Activated T-cell treated with anti-CD3 and anti-CD28 coated beads for 48 hours (primary cell): Measurements from ENCODE around the gene PML.

Experiments used
- DNase-seq: peaks from one replicate; pipeline ENCODE4 v3.0.0-alpha.2; 2020; ENCODE audit warnings: low read depth

The PML gene

GRCh38 chr15:73994413-73994883 lies at the start of gene PML:
TSS of gene PML (plus strand) at chr15:73994716. CDS start at chr15:73994813, 97 bp downstream.
- peak; percentile 92 for DNase-seq

- no peak for DNase-seq
Observed at GRCh38 chr15:73945130-73945508, 49.4 kb upstream of the PML start.

GRCh38 chr15:73946046-73946721 lies 48.3 kb upstream of the PML start:
- no peak for DNase-seq

- DNase-seq, result no peak
Observed at GRCh38 chr15:73946795-73947370, 47.6 kb upstream of the PML start.

GRCh38 chr15:73947651-73948050 lies 46.9 kb upstream of the PML start:
- no peak for DNase-seq

- DNase-seq, result no peak
Observed at GRCh38 chr15:73948396-73948795, 46.1 kb upstream of the PML start.

GRCh38 chr15:73948982-73949381 lies 45.5 kb upstream of the PML start:
- no peak for DNase-seq

DNA sequence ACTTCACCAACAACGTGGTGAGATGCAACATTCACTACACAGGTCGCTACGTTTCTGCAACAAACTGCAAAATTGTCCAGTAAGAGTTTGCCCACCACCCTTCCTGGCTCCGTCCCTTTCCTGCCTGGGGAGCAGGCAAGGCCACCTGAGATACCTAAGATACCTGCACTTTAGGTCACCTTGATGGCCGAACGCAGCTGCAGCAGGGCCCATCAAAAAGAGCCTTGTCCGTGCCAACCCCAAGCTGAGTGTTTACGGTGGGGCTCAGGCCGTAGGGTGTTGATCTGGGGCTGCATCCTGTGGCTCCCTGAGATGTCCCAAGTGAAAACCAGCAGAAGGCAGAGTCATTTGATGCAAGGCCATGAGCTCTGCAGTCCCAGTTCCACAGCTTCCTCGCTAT lies 45.0 kb upstream of the PML start:
- DNase-seq, result no peak

DNA sequence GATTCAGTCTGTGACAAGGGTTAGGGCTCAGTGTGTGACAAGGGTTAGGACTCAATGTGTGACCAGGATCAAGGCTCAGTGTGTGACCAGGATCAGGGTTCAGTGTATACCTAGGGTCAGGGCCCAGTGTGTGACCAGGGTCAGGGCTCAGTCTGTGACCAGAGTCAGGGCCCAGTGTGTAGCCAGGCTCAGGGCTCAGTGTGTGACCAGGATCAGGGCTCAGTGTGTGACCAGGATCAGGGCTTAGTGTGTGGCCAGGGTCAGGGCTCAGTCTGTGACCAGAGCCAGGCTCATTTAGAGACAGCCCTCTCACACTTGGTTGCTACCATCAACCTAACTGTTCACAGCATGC lies 44.1 kb upstream of the PML start:
- no peak for DNase-seq

DNA sequence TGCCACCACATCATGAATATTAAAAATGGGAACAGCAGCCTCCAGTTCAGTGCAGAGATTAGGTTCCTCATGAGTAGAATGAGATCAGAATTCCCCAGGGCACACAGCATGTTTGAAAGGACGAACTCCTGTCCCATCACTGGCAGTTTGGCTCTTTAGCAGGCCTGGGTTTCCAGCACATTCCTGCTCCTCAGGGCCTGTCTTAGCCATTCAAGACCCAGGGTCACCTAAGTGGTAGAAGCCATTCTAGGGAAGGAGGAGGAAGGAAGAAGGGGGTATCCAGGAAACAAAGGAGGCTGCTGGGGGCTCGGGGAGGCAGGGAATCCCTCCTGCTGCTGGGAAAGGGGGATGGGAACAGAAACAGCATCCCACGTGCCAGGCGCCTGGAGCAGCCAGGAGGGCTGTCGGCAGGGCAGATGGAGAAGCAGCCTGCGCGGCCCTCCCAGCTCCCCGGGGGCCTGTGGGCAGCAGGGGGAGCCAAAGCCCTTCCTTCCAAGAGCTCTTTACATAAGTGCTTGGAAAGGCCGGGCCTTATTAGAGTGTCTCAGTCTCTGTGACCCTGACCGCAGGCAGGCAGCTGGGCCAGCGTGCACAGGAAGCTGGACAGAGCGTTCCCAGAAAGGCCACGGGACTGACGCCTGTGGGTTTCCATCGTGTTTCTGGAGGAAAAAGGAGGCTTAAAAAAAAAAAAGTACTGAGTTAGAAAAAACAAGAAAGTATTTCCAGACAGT lies 43.5 kb upstream of the PML start:
- peak; percentile 53 for DNase-seq

DNA sequence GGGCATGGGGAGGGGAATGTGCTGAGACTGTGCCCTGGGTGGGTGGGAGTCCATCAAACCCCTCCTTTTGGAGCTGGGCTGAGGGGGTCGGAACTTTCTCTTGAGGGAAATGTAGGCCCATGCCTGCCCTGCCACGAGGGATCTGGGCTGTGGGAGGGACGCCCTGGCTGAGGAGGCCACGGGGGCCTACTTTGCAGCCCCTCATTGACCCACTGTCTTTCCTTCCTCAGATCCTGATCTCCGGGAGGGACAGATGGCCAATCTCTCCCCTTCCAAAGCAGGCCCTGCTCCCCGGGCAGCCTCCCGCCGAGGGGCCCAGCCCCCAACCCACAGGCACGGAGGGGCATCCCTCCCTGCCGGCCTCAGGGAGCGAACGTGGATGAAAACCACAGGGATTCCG lies 42.9 kb upstream of the PML start:
- no peak for DNase-seq

DNA sequence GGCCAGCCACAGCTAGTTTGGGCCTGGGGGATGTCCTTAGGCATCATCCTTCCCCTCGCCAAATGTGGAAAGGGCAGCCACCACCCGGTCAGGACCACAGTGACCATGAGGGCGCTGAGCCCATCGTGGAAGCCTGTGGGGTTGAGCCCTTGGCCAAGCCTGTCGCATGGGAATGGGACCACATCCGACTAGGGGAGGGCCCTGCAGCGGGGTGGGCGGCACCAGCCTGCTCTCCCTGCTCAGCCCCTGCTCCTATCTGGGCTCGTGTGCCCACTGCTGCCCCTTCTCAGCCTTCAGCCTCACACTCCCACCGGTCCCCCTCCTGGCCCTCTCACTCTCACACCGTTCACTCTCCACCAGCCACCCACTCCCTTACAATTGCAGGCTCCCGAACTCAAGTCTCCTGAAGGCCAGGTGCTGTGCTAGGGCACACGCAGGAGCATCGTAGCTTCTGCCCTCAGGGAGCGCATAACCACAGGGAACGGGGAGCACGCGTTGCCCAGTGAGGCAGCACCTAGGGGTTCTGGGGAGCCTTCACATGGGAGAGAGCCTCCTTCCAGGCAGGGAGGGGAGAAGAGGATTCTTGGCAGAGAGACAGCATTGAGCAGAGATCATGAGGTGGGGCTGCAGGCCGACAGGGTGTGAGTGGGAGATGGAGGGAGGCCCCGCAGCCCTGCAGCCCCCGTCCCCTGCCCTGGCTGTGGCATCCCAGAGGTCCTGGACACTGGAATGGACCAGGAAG lies 42.2 kb upstream of the PML start:
- no peak for DNase-seq

GRCh38 chr15:73952913-73953750 lies 41.4 kb upstream of the PML start:
- DNase-seq, result no peak

DNA sequence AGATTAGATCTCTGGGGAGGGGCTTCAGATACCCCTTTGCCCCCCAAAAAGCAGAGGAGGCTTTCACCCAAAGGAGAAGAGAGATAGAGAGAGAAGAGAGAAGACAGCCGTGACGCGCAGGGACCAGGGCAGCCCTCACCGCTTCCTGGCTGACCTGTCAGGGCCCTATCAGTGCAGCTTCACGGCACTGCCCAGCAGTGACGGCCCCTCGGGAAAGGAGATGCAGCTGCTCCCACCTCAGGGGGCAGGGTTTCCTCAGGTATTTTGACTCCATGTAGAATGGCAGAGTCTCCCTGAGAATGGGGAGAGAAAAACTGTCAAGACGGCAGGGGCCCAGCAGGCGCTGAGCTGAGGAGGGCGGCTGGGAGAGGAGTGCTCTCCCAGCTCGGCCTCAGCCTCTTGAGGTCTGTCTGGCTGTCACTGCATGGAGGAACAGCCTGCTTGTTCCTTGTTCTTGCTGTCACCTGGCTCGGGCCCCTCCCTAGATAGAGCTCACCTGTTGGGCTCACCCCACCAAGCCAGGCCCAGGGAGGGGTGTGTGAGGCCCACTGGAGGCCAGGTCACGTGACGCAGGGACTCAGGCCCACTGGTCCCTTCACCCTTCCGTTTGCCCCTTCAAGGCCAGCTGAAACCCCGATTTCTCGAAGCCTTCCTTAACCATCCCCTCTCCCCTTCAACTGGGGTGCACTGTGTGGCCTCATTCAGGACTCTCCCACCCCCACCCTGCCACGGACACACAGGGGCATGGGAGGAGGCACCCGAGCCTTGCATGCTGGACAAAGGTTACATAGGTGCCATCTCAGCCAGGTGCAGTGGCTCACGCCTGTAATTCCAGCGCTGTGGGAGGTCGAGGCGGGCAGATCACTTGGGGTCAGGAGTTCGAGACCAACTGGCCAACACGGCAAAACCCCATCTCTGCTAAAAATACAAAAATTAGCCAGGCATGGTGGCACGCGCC lies 40.0 kb upstream of the PML start:
- no peak for DNase-seq

GRCh38 chr15:73955326-73955725 lies 39.2 kb upstream of the PML start:
- DNase-seq, result no peak

GRCh38 chr15:73955861-73956742 lies 38.4 kb upstream of the PML start:
- DNase-seq, result no peak

- DNase-seq, result no peak
Observed at GRCh38 chr15:73956743-73957135, 37.8 kb upstream of the PML start.

- no peak for DNase-seq
Observed at GRCh38 chr15:73957276-73957675, 37.2 kb upstream of the PML start.

DNA sequence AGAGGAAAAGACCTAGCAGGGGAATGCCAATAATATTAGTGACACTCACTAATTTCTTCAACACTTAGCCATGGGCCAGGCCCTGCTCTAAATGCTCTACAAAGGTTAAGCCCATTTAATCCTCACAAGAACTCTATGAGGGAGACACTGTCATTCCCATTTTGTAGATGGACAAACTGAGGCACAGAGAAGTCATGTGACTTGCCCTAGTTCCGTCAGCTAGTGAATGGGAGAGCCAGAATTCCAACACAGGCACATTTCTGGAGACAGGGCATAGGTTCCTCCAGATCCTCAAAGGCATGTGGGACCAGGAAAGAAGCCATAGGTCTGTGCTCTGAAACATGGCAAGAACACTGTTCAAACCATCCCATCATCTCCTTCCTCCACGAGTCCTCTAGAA lies 36.7 kb upstream of the PML start:
- DNase-seq, result no peak
